Prostate gland (tissue), 2 donors: ENCODE measurements around the gene ZBED5. TPM values are rescaled to one million over a fixed set of nuclear protein-coding genes. Genes with fewer than 3 reads are reported as not detected.
A peak's percentile ranks its signal among the peaks of the same experiment; 100 is the strongest.

Experiments
- DNase-seq: peaks from one replicate; pipeline ENCODE4 v3.0.0-alpha.2; 2019; ENCODE audit warnings: low spot score
- H3K27ac ChIP-seq, 2 donors: fragments of 200-600 bp; sonication (generic); 2 replicates each; pipeline ENCODE4 v1.5.1; 2017 to 2019
- H3K27me3 ChIP-seq: fragments of 200-600 bp; sonication (generic); replicated peaks from 2 replicates; pipeline ENCODE4 v1.5.1; 2019; ENCODE audit not compliant: insufficient read depth
- H3K36me3 ChIP-seq, 2 donors: fragments of 200-600 bp; sonication (generic); 1 replicate in 1 of 2; 2 replicates in 1 of 2; pipeline versions ENCODE4 v1.5.1 to v1.8.1; 2017 to 2019
- H3K4me1 ChIP-seq: fragments of 200-600 bp; sonication (generic); replicated peaks from 2 replicates; pipeline ENCODE4 v1.5.1; 2019
- H3K4me3 ChIP-seq, 2 donors: fragments of 200-600 bp; sonication (generic); 2 replicates each; pipeline ENCODE4 v1.5.1; 2017 to 2019
- H3K9me3 ChIP-seq: fragments of 200-600 bp; sonication (generic); 2 replicates; pipeline ENCODE4 v1.5.1; 2017
- CTCF ChIP-seq, 4 experiments: fragments of 200-600 bp in 2 of 4; fragments of 450-650 bp in 2 of 4; sonication (generic) in 2 of 4; IDR thresholded peaks; 1 replicate in 3 of 4; 2 replicates in 1 of 4; pipeline ENCODE4 v1.5.1; 2016 to 2019; ENCODE audit warnings: antibody characterized with exemption in 4 of 4, mild to moderate bottlenecking in 2 of 4, moderate library complexity in 2 of 4
- POLR2A ChIP-seq: fragments of 450-650 bp; IDR thresholded peaks from one replicate; pipeline ENCODE4 v1.6.1; 2016; ENCODE audit warnings: antibody characterized with exemption, mild to moderate bottlenecking
- POLR2AphosphoS5 ChIP-seq: sonication (generic); formaldehyde crosslinking; IDR thresholded peaks from one replicate; pipeline ENCODE4 v1.6.1; 2017; ENCODE audit warnings: antibody characterized with exemption
- WGBS: methylation state at CpG from one replicate; pipeline ENCODE4 v1.1.5; 2018; 5-methylcytosine and 5-hydroxymethylcytosine counted together
- intact Hi-C: fragments of 100-400 bp; cut with DNase I; formaldehyde crosslinking; loops from one replicate; pipeline ENCODE4 v1.14.2; 2022
- total RNA-seq, 2 donors: library from RNA; depleted of rRNA; stranded (reverse); fragments of >200 nt; gene quantifications; one replicate each; pipeline ENCODE4 v1.1.0, GENCODE V29; 2016

Gene ZBED5
- total RNA-seq, 2 donors from 2014 or later = 26.2 to 33.0 TPM

GRCh38 chr11:10856689-10857458 lies 979 bp downstream of the ZBED5 start:
- Histone ChIP-seq H3K4me3 (peak overlapping the region; percentile 69 to 72), H3K27me3 (no peaks in the 10 kb centered on the region), H3K4me1 (no peaks in the 10 kb centered on the region), H3K27ac (peak overlapping the region; percentile 96 to 98), H3K9me3 (no peaks in the 10 kb centered on the region), H3K36me3 (peaks cover 0 to 4% of the 10 kb centered on the region in 2 donors)
- WGBS = 3% methylated on average over 16 of the region's 17 CpGs
- peak; percentile 51 for DNase-seq
- TF ChIP-seq POLR2AphosphoS5 = peak; percentile 5
- no peak for TF ChIP-seq POLR2A
- intact Hi-C loops = loop anchor here (1.0 to 5.0 kb wide), 4 partner anchors 40 to 105 kb away; partner anchors contain the start of genes CTR9 and EIF4G2

GRCh38 chr11:10855295-10855694 lies 2.6 kb downstream of the ZBED5 start:
- no peaks in the 10 kb centered on the region for H3K9me3 ChIP-seq
- no peak overlapping the region for H3K4me3 ChIP-seq
- peaks cover 0 to 4% of the 10 kb centered on the region in 2 donors for H3K36me3 ChIP-seq
- 84% methylated on average over 2 of the region's 2 CpGs for WGBS
- H3K27me3 ChIP-seq = no peaks in the 10 kb centered on the region
- DNase-seq = no peak
- H3K27ac ChIP-seq = no peak overlapping the region
- intact Hi-C loops = loop anchor here (5.0 kb wide), 3 partner anchors 42 to 103 kb away; partner anchors contain the start of gene CTR9
- no peak for TF ChIP-seq POLR2A
- TF ChIP-seq POLR2AphosphoS5 = no peak
- no peak for TF ChIP-seq CTCF (IDR thresholded peaks at IDR 0.05)
- no peaks in the 10 kb centered on the region for H3K4me1 ChIP-seq

- H3K4me3 ChIP-seq = no peak overlapping the region
- H3K36me3 ChIP-seq = peaks cover 0 to 4% of the 10 kb centered on the region in 2 donors
- no peaks in the 10 kb centered on the region for H3K9me3 ChIP-seq
- WGBS = 81% methylated on average over 3 of the region's 3 CpGs
- no peaks in the 10 kb centered on the region for H3K4me1 ChIP-seq
- no peak overlapping the region for H3K27ac ChIP-seq
- no peaks in the 10 kb centered on the region for H3K27me3 ChIP-seq
- TF ChIP-seq POLR2A = no peak
- TF ChIP-seq POLR2AphosphoS5 = no peak
- no peak for TF ChIP-seq CTCF (IDR thresholded peaks at IDR 0.05)
- DNase-seq = no peak
- intact Hi-C loops = no loop called here
Measured at GRCh38 chr11:10847960-10848860, 9.6 kb downstream of the ZBED5 start.

GRCh38 chr11:10846660-10847059 lies 11.2 kb downstream of the ZBED5 start:
- H3K36me3 ChIP-seq = no peaks in the 10 kb centered on the region
- no peak overlapping the region for H3K4me3 ChIP-seq
- no peak for DNase-seq
- H3K9me3 ChIP-seq = no peaks in the 10 kb centered on the region
- H3K4me1 ChIP-seq = no peaks in the 10 kb centered on the region
- no peaks in the 10 kb centered on the region for H3K27me3 ChIP-seq
- TF ChIP-seq POLR2AphosphoS5 = no peak
- TF ChIP-seq CTCF (IDR thresholded peaks at IDR 0.05) = no peak
- TF ChIP-seq POLR2A = no peak
- H3K27ac ChIP-seq = no peak overlapping the region
- intact Hi-C loops = no loop called here

- no peak overlapping the region for H3K4me3 ChIP-seq
- no peaks in the 10 kb centered on the region for H3K4me1 ChIP-seq
- H3K9me3 ChIP-seq = no peaks in the 10 kb centered on the region
- 85% methylated on average over 2 of the region's 2 CpGs for WGBS
- intact Hi-C loops = no loop called here
- no peak for TF ChIP-seq POLR2AphosphoS5
- no peak for TF ChIP-seq CTCF (IDR thresholded peaks at IDR 0.05)
- no peak for TF ChIP-seq POLR2A
- H3K36me3 ChIP-seq = no peaks in the 10 kb centered on the region
- no peaks in the 10 kb centered on the region for H3K27me3 ChIP-seq
- DNase-seq = no peak
- no peak overlapping the region for H3K27ac ChIP-seq
Measured at GRCh38 chr11:10845589-10845988, 12.3 kb downstream of the ZBED5 start.
